BLaER1 (cell line): Measurements from ENCODE around the gene USP35.
"Not testable (repeated sequence)": the region's sequence is repeated elsewhere in the genome, so short reads cannot be mapped to it uniquely, and the experiment has no call there.

Experiments
- H3K27ac ChIP-seq: shearing (Covaris generic); formaldehyde crosslinking; 2 replicates; pipeline ENCODE4 v1.8.1; 2022
- H3K27me3 ChIP-seq: shearing (Covaris generic); formaldehyde crosslinking; 2 replicates; pipeline ENCODE4 v1.8.1; 2022
- H3K36me3 ChIP-seq: shearing (Covaris generic); formaldehyde crosslinking; 2 replicates; pipeline ENCODE4 v1.8.1; 2022
- H3K4me1 ChIP-seq: shearing (Covaris generic); formaldehyde crosslinking; 2 replicates; pipeline ENCODE4 v1.8.1; 2022
- H3K4me2 ChIP-seq: shearing (Covaris generic); formaldehyde crosslinking; 2 replicates; pipeline ENCODE4 v1.8.1; 2022
- H3K4me3 ChIP-seq: shearing (Covaris generic); formaldehyde crosslinking; 2 replicates; pipeline ENCODE4 v1.8.1; 2022
- H3K9ac ChIP-seq: shearing (Covaris generic); formaldehyde crosslinking; 2 replicates; pipeline ENCODE4 v1.8.1; 2022
- H3K9me3 ChIP-seq: shearing (Covaris generic); formaldehyde crosslinking; 2 replicates; pipeline ENCODE4 v1.8.1; 2022
- H4K20me1 ChIP-seq: shearing (Covaris generic); formaldehyde crosslinking; 2 replicates; pipeline ENCODE4 v1.8.1; 2022
- Cebpa-rat ChIP-seq: shearing (Covaris generic); IDR thresholded peaks from 2 replicates; pipeline ENCODE4 v1.8.1; 2022

The USP35 gene

GRCh38 chr11:78170413-78170812 is 18.3 kb upstream of the USP35 start:
- Histone ChIP-seq H3K9me3 (no peaks in the 10 kb centered on the region), H3K9ac (no peak overlapping the region), H4K20me1 (no peaks in the 10 kb centered on the region), H3K4me2 (no peak overlapping the region), H3K27ac (no peak overlapping the region), H3K4me3 (no peak overlapping the region), H3K4me1 (peaks cover 11% of the 10 kb centered on the region), H3K36me3 (peaks cover 14% of the 10 kb centered on the region; the same call in 1 of the 2 replicates), H3K27me3 (no peaks in the 10 kb centered on the region)
- TF ChIP-seq Cebpa-rat, result no peak

GRCh38 chr11:78170874-78171549 is 17.7 kb upstream of the USP35 start:
- H3K4me3 ChIP-seq, result no peak overlapping the region
- no peak overlapping the region for H3K27ac ChIP-seq
- no peaks in the 10 kb centered on the region for H3K27me3 ChIP-seq
- no peaks in the 10 kb centered on the region for H3K9me3 ChIP-seq
- no peak overlapping the region for H3K4me2 ChIP-seq
- H4K20me1 ChIP-seq, result no peaks in the 10 kb centered on the region
- H3K36me3 ChIP-seq, result peaks cover 14% of the 10 kb centered on the region; the same call in 1 of the 2 replicates
- H3K4me1 ChIP-seq, result peaks cover 11% of the 10 kb centered on the region
- no peak overlapping the region for H3K9ac ChIP-seq
- TF ChIP-seq Cebpa-rat, result no peak

GRCh38 chr11:78171951-78172350 is 16.8 kb upstream of the USP35 start:
- no peak overlapping the region for H3K4me2 ChIP-seq
- peaks cover 11% of the 10 kb centered on the region for H3K4me1 ChIP-seq
- no peak for TF ChIP-seq Cebpa-rat
- no peaks in the 10 kb centered on the region for H4K20me1 ChIP-seq
- no peaks in the 10 kb centered on the region for H3K27me3 ChIP-seq
- H3K27ac ChIP-seq, result no peak overlapping the region
- no peak overlapping the region for H3K4me3 ChIP-seq
- peaks cover 14% of the 10 kb centered on the region; the same call in 1 of the 2 replicates for H3K36me3 ChIP-seq
- H3K9ac ChIP-seq, result no peak overlapping the region
- H3K9me3 ChIP-seq, result no peaks in the 10 kb centered on the region

GRCh38 chr11:78175862-78176261 is 12.9 kb upstream of the USP35 start:
- not testable (repeated sequence) for H4K20me1 ChIP-seq, H3K9ac ChIP-seq, H3K9me3 ChIP-seq, H3K27ac ChIP-seq, H3K27me3 ChIP-seq, H3K4me1 ChIP-seq, H3K4me2 ChIP-seq, H3K4me3 ChIP-seq
- H3K36me3 ChIP-seq, result peaks cover 14% of the 10 kb centered on the region; the same call in 1 of the 2 replicates

GRCh38 chr11:78176605-78177141 is 12.0 kb upstream of the USP35 start:
- Histone ChIP-seq H3K9ac (no peak overlapping the region), H3K36me3 (peaks cover 14% of the 10 kb centered on the region; the same call in 1 of the 2 replicates), H3K4me3 (no peak overlapping the region), H3K27me3 (no peaks in the 10 kb centered on the region), H3K9me3 (no peaks in the 10 kb centered on the region), H3K4me2 (no peak overlapping the region), H3K4me1 (no peaks in the 10 kb centered on the region), H3K27ac (no peak overlapping the region), H4K20me1 (no peaks in the 10 kb centered on the region)
- TF ChIP-seq Cebpa-rat, result no peak

GRCh38 chr11:78177216-78177615 is 11.5 kb upstream of the USP35 start:
- no peak overlapping the region for H3K9ac ChIP-seq
- H3K27ac ChIP-seq, result no peak overlapping the region
- TF ChIP-seq Cebpa-rat, result no peak
- H3K4me3 ChIP-seq, result no peak overlapping the region
- H4K20me1 ChIP-seq, result no peaks in the 10 kb centered on the region
- no peaks in the 10 kb centered on the region for H3K9me3 ChIP-seq
- no peak overlapping the region for H3K4me2 ChIP-seq
- no peaks in the 10 kb centered on the region for H3K27me3 ChIP-seq
- H3K4me1 ChIP-seq, result no peaks in the 10 kb centered on the region
- H3K36me3 ChIP-seq, result peaks cover 14% of the 10 kb centered on the region; the same call in 1 of the 2 replicates

- no peak overlapping the region for H3K9ac ChIP-seq
- H3K9me3 ChIP-seq, result no peaks in the 10 kb centered on the region
- no peak overlapping the region for H3K4me2 ChIP-seq
- no peaks in the 10 kb centered on the region for H3K4me1 ChIP-seq
- no peaks in the 10 kb centered on the region for H3K36me3 ChIP-seq
- no peak overlapping the region for H3K4me3 ChIP-seq
- no peaks in the 10 kb centered on the region for H3K27me3 ChIP-seq
- no peak for TF ChIP-seq Cebpa-rat
- no peaks in the 10 kb centered on the region for H4K20me1 ChIP-seq
- H3K27ac ChIP-seq, result no peak overlapping the region
Measured at GRCh38 chr11:78179459-78180071, 9.2 kb upstream of the USP35 start.

- TF ChIP-seq Cebpa-rat, result no peak
- Histone ChIP-seq H3K27ac (no peak overlapping the region), H3K4me3 (no peak overlapping the region)
Measured at GRCh38 chr11:78180751-78181150, 8.0 kb upstream of the USP35 start.

GRCh38 chr11:78181185-78181584 is 7.5 kb upstream of the USP35 start:
- TF ChIP-seq Cebpa-rat, result no peak
- Histone ChIP-seq H3K4me2 (no peak overlapping the region), H3K27ac (no peak overlapping the region), H3K9ac (no peak overlapping the region), H3K4me1 (no peaks in the 10 kb centered on the region), H3K27me3 (no peaks in the 10 kb centered on the region), H3K36me3 (no peaks in the 10 kb centered on the region), H4K20me1 (no peaks in the 10 kb centered on the region), H3K9me3 (no peaks in the 10 kb centered on the region), H3K4me3 (no peak overlapping the region)

More at GRCh38 chr11:78180751-78181150, 8.0 kb upstream of the USP35 start:
- Histone ChIP-seq H3K4me1 (no peaks in the 10 kb centered on the region), H4K20me1 (no peaks in the 10 kb centered on the region), H3K9me3 (no peaks in the 10 kb centered on the region), H3K27me3 (no peaks in the 10 kb centered on the region), H3K36me3 (no peaks in the 10 kb centered on the region), H3K9ac (no peak overlapping the region), H3K4me2 (no peak overlapping the region)
